HEK293 (cell line): ENCODE data around the gene RASGRF2.

ENCODE experiments used
- CTCF ChIA-PET: fragments of 350-600 bp; formaldehyde crosslinking; extraction: SDS; loops from one replicate; lab custom pipeline; 2021; ENCODE audit warnings: antibody characterized with exemption; lab: Yijun Ruan, JAX
- POLR2A ChIA-PET: fragments of 300-600 bp; formaldehyde crosslinking; extraction: SDS; loops from one replicate; lab custom pipeline; 2020; ENCODE audit warnings: antibody characterized with exemption, inconsistent platforms; lab: Yijun Ruan, JAX
- H3K27ac ChIP-seq: fragments of 200-500 bp; sonication (Bioruptor generic); 2 replicates; pipeline ENCODE4 v1.5.1; 2014; ENCODE audit warnings: low read depth, low read length, control low read depth, inconsistent platforms; ENCODE audit errors: extremely low read depth
- H3K36me3 ChIP-seq, 2 experiments: fragments of 200-500 bp in 1 of 2; sonication (Bioruptor generic) in 1 of 2; 1 replicate in 1 of 2; 2 replicates in 1 of 2; pipeline ENCODE4 v1.5.1; 2014 to 2017; ENCODE audit warnings: inconsistent platforms in 2 of 2, low read length in 2 of 2; ENCODE audit not compliant: control insufficient read depth in 2 of 2, insufficient read depth in 1 of 2
- H3K4me1 ChIP-seq: fragments of 200-500 bp; sonication (Bioruptor generic); 2 replicates; pipeline ENCODE4 v1.5.1; 2014; ENCODE audit warnings: mild to moderate bottlenecking, low read length, inconsistent platforms; ENCODE audit not compliant: control insufficient read depth, insufficient read depth
- H3K4me3 ChIP-seq: 2 replicates; pipeline ENCODE4 v1.5.1; 2011; ENCODE audit warnings: low read depth, mild to moderate bottlenecking, control low read depth, low read length, moderate library complexity
- H3K9me3 ChIP-seq: fragments of 200-500 bp; sonication (Bioruptor generic); 2 replicates; pipeline ENCODE4 v1.5.1; 2014; ENCODE audit warnings: low read depth, low read length, inconsistent platforms; ENCODE audit not compliant: control insufficient read depth, insufficient read depth
- FEZF1 ChIP-seq: fragments of 450-650 bp; formaldehyde crosslinking; IDR thresholded peaks from 2 replicates; pipeline ENCODE4 v1.5.1; 2016; ENCODE audit warnings: missing biosample characterization, missing genetic modification characterization
- IKZF3 ChIP-seq: fragments of 450-650 bp; IDR thresholded peaks from 2 replicates; pipeline ENCODE4 v1.5.0; 2018; ENCODE audit warnings: missing biosample characterization, mild to moderate bottlenecking, missing genetic modification characterization, moderate library complexity
- SCRT1 ChIP-seq: fragments of 450-650 bp; formaldehyde crosslinking; IDR thresholded peaks from 2 replicates; pipeline ENCODE4 v1.5.1; 2016; ENCODE audit warnings: missing biosample characterization, missing genetic modification characterization, borderline replicate concordance
- SCRT2 ChIP-seq: fragments of 450-650 bp; formaldehyde crosslinking; IDR thresholded peaks from 2 replicates; pipeline ENCODE4 v1.5.1; 2016; ENCODE audit warnings: missing biosample characterization, missing genetic modification characterization
- WT1 ChIP-seq: fragments of 450-650 bp; formaldehyde crosslinking; IDR thresholded peaks from 2 replicates; pipeline ENCODE4 v1.5.1; 2016; ENCODE audit warnings: missing biosample characterization, missing genetic modification characterization
- ZNF121 ChIP-seq: fragments of 450-650 bp; formaldehyde crosslinking; IDR thresholded peaks from 2 replicates; pipeline ENCODE4 v1.5.1; 2016; ENCODE audit warnings: missing biosample characterization, missing genetic modification characterization
- ZNF174 ChIP-seq: fragments of 450-650 bp; formaldehyde crosslinking; IDR thresholded peaks from 2 replicates; pipeline ENCODE4 v1.5.0; 2017; ENCODE audit warnings: missing biosample characterization, mild to moderate bottlenecking, missing genetic modification characterization
- ZNF223 ChIP-seq: fragments of 450-650 bp; formaldehyde crosslinking; IDR thresholded peaks from 2 replicates; pipeline ENCODE4 v1.5.1; 2016; ENCODE audit warnings: missing biosample characterization, missing genetic modification characterization
- ZNF239 ChIP-seq: fragments of 450-650 bp; formaldehyde crosslinking; IDR thresholded peaks from 2 replicates; pipeline ENCODE4 v1.5.1; 2016; ENCODE audit warnings: missing biosample characterization, missing genetic modification characterization
- ZNF266 ChIP-seq: fragments of 450-650 bp; formaldehyde crosslinking; IDR thresholded peaks from 2 replicates; pipeline ENCODE4 v1.5.1; 2016; ENCODE audit warnings: missing biosample characterization, missing genetic modification characterization, low read depth
- ZNF404 ChIP-seq: fragments of 450-650 bp; formaldehyde crosslinking; IDR thresholded peaks from 2 replicates; pipeline ENCODE4 v1.5.1; 2017; ENCODE audit warnings: missing biosample characterization, missing genetic modification characterization
- ZNF530 ChIP-seq: fragments of 450-650 bp; formaldehyde crosslinking; IDR thresholded peaks from 2 replicates; pipeline ENCODE4 v1.5.1; 2016; ENCODE audit warnings: low read depth, missing biosample characterization, missing genetic modification characterization
- ZNF548 ChIP-seq: fragments of 450-650 bp; formaldehyde crosslinking; IDR thresholded peaks from 2 replicates; pipeline ENCODE4 v1.5.1; 2016; ENCODE audit warnings: missing biosample characterization, missing genetic modification characterization
- ZNF549 ChIP-seq: fragments of 450-650 bp; IDR thresholded peaks from 2 replicates; pipeline ENCODE4 v1.5.1; 2018; ENCODE audit warnings: missing biosample characterization, missing genetic modification characterization, mild to moderate bottlenecking, inconsistent platforms, moderate library complexity
- ZNF560 ChIP-seq: fragments of 450-650 bp; formaldehyde crosslinking; IDR thresholded peaks from 2 replicates; pipeline ENCODE4 v1.5.1; 2017; ENCODE audit warnings: missing biosample characterization, missing genetic modification characterization, borderline replicate concordance
- ZNF585B ChIP-seq: fragments of 450-650 bp; formaldehyde crosslinking; IDR thresholded peaks from 2 replicates; pipeline ENCODE4 v1.5.1; 2016; ENCODE audit warnings: missing biosample characterization, missing genetic modification characterization
- ZNF624 ChIP-seq: fragments of 450-650 bp; formaldehyde crosslinking; IDR thresholded peaks from 2 replicates; pipeline ENCODE4 v1.5.1; 2017; ENCODE audit warnings: missing biosample characterization, missing genetic modification characterization
- ZNF670 ChIP-seq: fragments of 450-650 bp; formaldehyde crosslinking; IDR thresholded peaks from 2 replicates; pipeline ENCODE4 v1.5.1; 2016; ENCODE audit warnings: missing biosample characterization, missing genetic modification characterization, low read depth
- ZNF701 ChIP-seq: fragments of 450-650 bp; formaldehyde crosslinking; IDR thresholded peaks from 2 replicates; pipeline ENCODE4 v1.5.1; 2016; ENCODE audit warnings: missing biosample characterization, missing genetic modification characterization
- ZNF747 ChIP-seq: fragments of 450-650 bp; formaldehyde crosslinking; IDR thresholded peaks from 2 replicates; pipeline ENCODE4 v1.5.1; 2016; ENCODE audit warnings: missing biosample characterization, missing genetic modification characterization
- ZNF785 ChIP-seq: fragments of 450-650 bp; formaldehyde crosslinking; IDR thresholded peaks from 2 replicates; pipeline ENCODE4 v1.5.1; 2016; ENCODE audit warnings: missing biosample characterization, missing genetic modification characterization
- ZSCAN30 ChIP-seq: fragments of 450-650 bp; IDR thresholded peaks from 2 replicates; pipeline ENCODE4 v1.5.1; 2018; ENCODE audit warnings: missing biosample characterization, mild to moderate bottlenecking, missing genetic modification characterization, moderate library complexity
- TF ChIP-seq, protein P1 (sequence below): fragments of 450-650 bp; formaldehyde crosslinking; IDR thresholded peaks from 2 replicates; pipeline ENCODE4 v1.5.1; 2016; ENCODE audit warnings: missing biosample characterization, missing genetic modification characterization, low read depth
- TF ChIP-seq, protein P2 (sequence below): fragments of 450-650 bp; formaldehyde crosslinking; IDR thresholded peaks from 2 replicates; pipeline ENCODE4 v1.5.1; 2016; ENCODE audit warnings: missing biosample characterization, missing genetic modification characterization
- TF ChIP-seq, protein P3 (sequence below): fragments of 450-650 bp; formaldehyde crosslinking; IDR thresholded peaks from 2 replicates; pipeline ENCODE4 v1.5.0; 2017; ENCODE audit warnings: missing biosample characterization, missing genetic modification characterization, borderline replicate concordance
- TF ChIP-seq, protein P4 (sequence below): fragments of 450-650 bp; formaldehyde crosslinking; IDR thresholded peaks from 2 replicates; pipeline ENCODE4 v1.5.1; 2016; ENCODE audit warnings: missing biosample characterization, missing genetic modification characterization

RASGRF2 gene

DNA sequence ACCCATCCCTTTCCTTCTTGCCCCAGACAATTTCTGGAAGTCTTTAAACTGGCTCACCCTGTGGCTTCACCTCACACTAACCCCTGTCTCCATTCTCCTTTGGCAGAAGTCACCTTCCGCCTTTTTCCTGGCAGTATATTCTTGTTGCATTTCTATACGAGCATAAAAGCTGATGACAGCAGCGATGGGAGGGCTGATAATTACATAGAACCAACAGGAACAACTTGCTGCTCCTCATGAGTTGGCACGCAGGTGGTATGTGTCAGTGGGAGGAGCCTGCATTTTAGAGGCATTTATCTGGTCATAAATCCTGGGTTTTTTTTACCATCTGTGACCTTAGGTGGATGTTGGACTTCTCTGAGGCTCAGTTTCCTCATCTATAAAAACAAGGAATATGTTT is 211.6 kb downstream of the RASGRF2 start (continued):
- TF ChIP-seq IKZF3 (peak; percentile 87), ZSCAN30 (peak; percentile 66), FEZF1 (tag by site-specific recombination) (peak; percentile 69), WT1 (tag by site-specific recombination) (peak; percentile 83), ZNF785 (tag by site-specific recombination) (no peak), ZNF549 (tag by site-specific recombination) (peak; percentile 70), SCRT2 (tag by site-specific recombination) (peak; percentile 99), ZNF624 (tag by site-specific recombination) (no peak)

DNA sequence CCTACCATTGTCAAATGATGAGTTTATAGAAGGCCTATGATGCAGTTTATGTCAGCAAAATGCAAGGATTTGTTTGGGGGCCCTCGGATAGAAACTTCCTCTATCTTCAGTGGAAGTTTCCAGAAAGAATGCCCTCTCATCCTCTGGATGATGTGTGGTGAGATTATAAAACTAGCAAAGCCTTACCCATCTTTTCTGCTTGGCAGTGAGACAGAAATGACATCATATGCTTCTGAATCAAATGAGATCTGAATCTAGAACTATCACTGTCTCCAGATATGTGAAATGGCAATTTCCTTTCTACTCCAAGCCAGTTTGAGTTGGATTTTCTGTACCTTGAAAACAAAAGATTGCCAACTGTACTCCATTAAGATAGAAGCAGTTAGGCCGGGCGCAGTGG is 212.5 kb downstream of the RASGRF2 start:
- TF ChIP-seq, protein P1, sequence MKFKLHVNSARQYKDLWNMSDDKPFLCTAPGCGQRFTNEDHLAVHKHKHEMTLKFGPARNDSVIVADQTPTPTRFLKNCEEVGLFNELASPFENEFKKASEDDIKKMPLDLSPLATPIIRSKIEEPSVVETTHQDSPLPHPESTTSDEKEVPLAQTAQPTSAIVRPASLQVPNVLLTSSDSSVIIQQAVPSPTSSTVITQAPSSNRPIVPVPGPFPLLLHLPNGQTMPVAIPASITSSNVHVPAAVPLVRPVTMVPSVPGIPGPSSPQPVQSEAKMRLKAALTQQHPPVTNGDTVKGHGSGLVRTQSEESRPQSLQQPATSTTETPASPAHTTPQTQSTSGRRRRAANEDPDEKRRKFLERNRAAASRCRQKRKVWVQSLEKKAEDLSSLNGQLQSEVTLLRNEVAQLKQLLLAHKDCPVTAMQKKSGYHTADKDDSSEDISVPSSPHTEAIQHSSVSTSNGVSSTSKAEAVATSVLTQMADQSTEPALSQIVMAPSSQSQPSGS (tag by site-specific recombination): 0 out of 2 replicates have a peak, but pooled peaks have one; percentile 14
- no peak for TF ChIP-seq ZNF701 (tag by site-specific recombination)
- Histone ChIP-seq H3K4me1 (peaks cover 3% of the 10 kb centered on the region; the same call in 1 of the 2 replicates), H3K9me3 (no peaks in the 10 kb centered on the region), H3K4me3 (no peak overlapping the region), H3K36me3 (no peaks in the 10 kb centered on the region), H3K27ac (no peak overlapping the region)
- POLR2A ChIA-PET: no interaction called here
- CTCF ChIA-PET: no interaction called here

DNA sequence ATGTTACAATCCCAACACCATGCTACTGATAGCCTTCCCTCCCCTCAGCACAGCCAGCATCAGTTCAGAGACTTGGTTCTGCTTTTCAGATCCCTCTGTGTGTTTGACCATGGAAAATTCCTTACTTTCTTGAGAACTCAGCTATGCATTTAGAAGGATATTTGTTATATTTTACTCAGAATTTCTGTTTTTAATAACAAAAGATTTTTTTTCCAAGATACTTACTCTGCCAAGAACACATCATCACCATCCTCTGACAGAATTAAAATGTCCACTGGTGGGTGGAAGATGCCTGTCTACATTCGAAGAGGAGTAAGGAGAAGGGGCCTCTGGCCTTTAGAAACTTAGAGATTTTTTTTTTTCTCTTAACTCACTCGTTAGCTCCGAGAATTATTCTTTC is 216.9 kb downstream of the RASGRF2 start:
- ChIA-PET POLR2A (no interaction called here), CTCF (interaction anchor here (1.6 to 3.3 kb wide), 2 partner anchors 11 to 16 kb away, joined by 4 to 18 read pairs; no protein-coding TSS in a partner anchor)
- Histone ChIP-seq H3K36me3 (no peaks in the 10 kb centered on the region), H3K27ac (no peak overlapping the region), H3K4me3 (no peak overlapping the region), H3K9me3 (no peaks in the 10 kb centered on the region), H3K4me1 (no peaks in the 10 kb centered on the region; the same call in 1 of the 2 replicates)
- TF ChIP-seq, protein P2, sequence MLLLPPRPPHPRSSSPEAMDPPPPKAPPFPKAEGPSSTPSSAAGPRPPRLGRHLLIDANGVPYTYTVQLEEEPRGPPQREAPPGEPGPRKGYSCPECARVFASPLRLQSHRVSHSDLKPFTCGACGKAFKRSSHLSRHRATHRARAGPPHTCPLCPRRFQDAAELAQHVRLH (tag by site-specific recombination): no peak
- TF ChIP-seq ZNF266 (tag by site-specific recombination): no peak
- TF ChIP-seq ZNF585B (tag by site-specific recombination): no peak
- TF ChIP-seq ZNF223 (tag by site-specific recombination): no peak
- no peak for TF ChIP-seq ZNF747 (tag by site-specific recombination)
- TF ChIP-seq ZNF670: no peak
- TF ChIP-seq ZNF404 (tag by site-specific recombination): no peak
- TF ChIP-seq, protein P3, sequence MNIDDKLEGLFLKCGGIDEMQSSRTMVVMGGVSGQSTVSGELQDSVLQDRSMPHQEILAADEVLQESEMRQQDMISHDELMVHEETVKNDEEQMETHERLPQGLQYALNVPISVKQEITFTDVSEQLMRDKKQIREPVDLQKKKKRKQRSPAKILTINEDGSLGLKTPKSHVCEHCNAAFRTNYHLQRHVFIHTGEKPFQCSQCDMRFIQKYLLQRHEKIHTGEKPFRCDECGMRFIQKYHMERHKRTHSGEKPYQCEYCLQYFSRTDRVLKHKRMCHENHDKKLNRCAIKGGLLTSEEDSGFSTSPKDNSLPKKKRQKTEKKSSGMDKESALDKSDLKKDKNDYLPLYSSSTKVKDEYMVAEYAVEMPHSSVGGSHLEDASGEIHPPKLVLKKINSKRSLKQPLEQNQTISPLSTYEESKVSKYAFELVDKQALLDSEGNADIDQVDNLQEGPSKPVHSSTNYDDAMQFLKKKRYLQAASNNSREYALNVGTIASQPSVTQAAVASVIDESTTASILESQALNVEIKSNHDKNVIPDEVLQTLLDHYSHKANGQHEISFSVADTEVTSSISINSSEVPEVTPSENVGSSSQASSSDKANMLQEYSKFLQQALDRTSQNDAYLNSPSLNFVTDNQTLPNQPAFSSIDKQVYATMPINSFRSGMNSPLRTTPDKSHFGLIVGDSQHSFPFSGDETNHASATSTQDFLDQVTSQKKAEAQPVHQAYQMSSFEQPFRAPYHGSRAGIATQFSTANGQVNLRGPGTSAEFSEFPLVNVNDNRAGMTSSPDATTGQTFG (tag by site-specific recombination): no peak
- TF ChIP-seq ZNF121 (tag by site-specific recombination): no peak
- TF ChIP-seq ZNF560 (tag by site-specific recombination): no peak
- TF ChIP-seq FEZF1 (tag by site-specific recombination): no peak
- no peak for TF ChIP-seq ZNF530
- TF ChIP-seq, protein P4, sequence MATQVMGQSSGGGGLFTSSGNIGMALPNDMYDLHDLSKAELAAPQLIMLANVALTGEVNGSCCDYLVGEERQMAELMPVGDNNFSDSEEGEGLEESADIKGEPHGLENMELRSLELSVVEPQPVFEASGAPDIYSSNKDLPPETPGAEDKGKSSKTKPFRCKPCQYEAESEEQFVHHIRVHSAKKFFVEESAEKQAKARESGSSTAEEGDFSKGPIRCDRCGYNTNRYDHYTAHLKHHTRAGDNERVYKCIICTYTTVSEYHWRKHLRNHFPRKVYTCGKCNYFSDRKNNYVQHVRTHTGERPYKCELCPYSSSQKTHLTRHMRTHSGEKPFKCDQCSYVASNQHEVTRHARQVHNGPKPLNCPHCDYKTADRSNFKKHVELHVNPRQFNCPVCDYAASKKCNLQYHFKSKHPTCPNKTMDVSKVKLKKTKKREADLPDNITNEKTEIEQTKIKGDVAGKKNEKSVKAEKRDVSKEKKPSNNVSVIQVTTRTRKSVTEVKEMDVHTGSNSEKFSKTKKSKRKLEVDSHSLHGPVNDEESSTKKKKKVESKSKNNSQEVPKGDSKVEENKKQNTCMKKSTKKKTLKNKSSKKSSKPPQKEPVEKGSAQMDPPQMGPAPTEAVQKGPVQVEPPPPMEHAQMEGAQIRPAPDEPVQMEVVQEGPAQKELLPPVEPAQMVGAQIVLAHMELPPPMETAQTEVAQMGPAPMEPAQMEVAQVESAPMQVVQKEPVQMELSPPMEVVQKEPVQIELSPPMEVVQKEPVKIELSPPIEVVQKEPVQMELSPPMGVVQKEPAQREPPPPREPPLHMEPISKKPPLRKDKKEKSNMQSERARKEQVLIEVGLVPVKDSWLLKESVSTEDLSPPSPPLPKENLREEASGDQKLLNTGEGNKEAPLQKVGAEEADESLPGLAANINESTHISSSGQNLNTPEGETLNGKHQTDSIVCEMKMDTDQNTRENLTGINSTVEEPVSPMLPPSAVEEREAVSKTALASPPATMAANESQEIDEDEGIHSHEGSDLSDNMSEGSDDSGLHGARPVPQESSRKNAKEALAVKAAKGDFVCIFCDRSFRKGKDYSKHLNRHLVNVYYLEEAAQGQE (tag by site-specific recombination): no peak
- TF ChIP-seq ZNF548 (tag by site-specific recombination): no peak
- TF ChIP-seq SCRT1 (tag by site-specific recombination): no peak
- TF ChIP-seq ZNF174: no peak
- no peak for TF ChIP-seq ZNF239 (tag by site-specific recombination)
